Hematopoietic multipotent progenitor cell (in vitro differentiated cells): Measurements from ENCODE around the gene GDF15. TPM values are rescaled to one million over a fixed set of nuclear protein-coding genes. Genes with fewer than 3 reads are reported as not detected.
"Not testable (repeated sequence)": the region's sequence is repeated elsewhere in the genome, so short reads cannot be mapped to it uniquely, and the experiment has no call there.

ENCODE experiments used
- DNase-seq, 3 donors: peaks; one replicate each; pipeline ENCODE4 v3.0.0-alpha.2; 2011 to 2015; ENCODE audit warnings: low read depth in 2 of 3, low spot score in 2 of 3
- total RNA-seq: library from RNA; depleted of rRNA; stranded (reverse); fragments of >200 nt; gene quantifications from one replicate; pipeline ENCODE4 v1.2.3, GENCODE V29; 2012

Gene GDF15
- total RNA-seq, 1 donor = 0.27 TPM

DNA sequence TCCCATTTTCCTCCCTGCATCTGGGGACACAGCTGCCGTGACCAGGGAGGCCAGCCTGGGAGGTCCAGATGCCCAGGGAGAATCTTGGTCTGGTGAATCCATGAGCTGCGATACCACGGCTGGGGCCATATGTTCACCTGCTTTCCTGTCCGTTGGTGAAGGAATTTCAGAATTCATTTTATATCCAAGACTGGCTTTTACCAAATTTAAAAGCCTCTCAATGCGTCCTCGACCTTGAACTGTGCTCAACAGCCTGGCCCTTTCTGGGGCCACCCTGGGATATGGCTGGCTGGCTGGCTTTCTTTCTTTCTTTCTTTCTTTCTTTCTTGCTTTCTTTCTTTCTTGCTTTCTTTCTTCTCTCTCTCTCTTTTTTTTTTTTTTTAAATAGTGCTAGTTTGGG lies 22.2 kb upstream of the GDF15 start:
- DNase-seq = no peak

DNA sequence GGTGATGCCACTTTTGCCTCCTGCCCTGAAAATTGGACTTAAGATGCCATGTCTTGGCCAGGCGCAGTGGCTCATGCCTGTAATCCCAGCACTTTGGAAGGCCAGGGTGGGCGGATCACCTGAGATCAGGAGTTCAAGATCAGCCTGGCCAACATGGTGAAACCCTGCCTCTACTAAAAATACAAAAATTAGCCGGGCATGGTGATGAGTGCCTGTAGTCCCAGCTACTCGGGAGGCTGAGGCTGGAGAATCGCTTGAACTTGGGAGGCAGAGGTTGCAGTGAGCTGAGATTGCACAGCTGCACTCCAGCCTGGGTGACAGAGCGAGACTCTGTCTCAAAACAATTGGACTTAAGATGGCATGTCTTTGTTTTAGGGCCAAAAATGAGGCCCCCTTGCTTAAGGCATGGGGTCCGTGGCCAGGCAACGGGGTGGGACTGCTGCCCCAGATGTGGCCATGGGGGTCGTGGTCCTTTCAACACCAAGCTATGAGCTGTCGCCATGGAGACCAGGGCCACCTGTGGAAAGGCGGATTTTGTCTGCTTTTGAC lies 21.6 kb upstream of the GDF15 start:
- not testable (repeated sequence) for DNase-seq

DNA sequence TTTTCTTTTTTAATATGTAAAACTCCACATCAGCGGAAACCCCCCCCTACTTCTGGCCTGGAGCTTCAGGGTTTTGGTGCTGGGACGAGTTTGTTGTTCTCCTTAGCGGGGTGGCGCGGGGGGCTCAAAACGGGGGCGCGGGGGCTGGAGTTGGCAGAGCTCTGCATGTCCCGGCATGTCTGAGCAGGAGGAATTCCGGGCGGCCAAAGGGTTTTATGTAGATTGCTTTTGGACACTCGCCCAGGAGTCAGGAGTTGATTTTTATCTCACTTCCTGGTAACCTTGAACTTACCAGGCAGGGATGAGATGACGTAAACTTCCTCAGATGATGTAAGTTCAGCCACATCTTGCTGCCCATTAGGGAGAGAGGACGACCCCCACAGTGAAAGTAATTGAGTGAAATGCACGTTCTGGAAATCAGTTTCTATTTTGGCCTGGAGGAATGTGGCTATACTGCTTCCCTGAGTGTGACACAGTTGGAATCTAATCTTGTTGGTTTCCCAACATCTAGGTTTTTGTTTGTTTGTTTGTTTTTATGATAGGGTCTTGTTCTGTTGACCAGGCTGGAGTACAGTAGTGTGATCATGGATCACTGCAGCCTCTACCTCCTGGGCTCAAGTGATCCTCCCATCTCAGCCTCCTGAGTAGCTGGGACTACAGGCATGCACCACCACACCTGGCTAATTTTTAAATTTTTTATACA lies 21.0 kb upstream of the GDF15 start:
- DNase-seq = peak in 2 of 3 donors; percentile 60 to 79

DNA sequence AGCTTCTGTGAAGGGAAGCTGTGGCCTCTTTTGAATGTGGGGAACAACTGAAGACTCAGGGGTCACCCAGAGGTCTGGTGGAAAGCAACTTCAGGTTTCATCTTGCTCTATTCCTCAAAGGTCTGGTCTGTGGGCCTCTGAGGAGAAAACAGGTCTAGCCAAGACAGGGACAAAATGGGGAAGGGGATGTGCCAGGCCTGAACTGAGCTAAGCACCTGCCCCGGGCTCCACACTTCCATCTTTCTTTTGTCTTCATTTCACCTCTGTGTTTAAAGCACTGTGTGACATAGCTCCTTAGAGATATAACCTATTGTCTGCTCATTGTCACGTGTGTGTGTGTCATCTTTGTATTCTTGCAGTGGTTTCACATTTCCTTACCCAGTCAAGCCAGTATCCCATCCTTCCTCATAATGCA lies 19.9 kb upstream of the GDF15 start:
- DNase-seq = no peak

DNA sequence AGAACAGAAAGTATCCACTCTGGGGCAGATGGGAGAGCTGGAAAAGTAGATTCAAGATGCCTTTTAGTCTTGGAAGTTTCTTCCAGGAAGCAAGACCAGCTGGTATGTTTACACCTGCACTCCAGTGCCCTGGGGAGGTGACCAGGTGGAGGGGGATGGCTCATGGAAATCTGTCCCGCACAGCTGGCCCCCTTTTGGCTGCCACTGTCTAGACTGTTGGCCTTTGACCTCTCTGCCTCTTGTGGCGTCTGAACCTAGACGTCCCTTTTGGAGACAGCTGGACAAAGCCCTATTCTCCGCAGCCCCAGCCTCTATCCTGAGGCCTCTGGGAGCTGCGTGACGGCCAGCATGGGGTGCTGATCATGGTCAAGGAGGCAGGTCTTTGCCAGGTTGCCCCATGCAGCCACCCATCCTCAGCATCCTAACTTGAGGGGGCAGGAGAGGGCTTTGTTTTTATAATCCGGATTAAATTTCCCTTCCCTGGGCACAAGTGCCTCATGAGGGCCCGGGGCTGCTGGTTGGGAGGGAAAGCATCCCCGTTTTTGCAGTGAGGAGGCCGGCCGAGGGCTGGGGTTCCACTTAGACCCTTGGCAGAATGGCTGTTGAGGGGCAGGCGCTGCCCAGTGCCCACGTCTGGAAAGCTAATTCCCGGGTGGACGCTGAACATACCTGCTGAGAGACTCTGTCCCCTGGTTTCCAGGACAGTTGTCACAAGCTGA lies 17.3 kb upstream of the GDF15 start:
- no peak for DNase-seq

DNA sequence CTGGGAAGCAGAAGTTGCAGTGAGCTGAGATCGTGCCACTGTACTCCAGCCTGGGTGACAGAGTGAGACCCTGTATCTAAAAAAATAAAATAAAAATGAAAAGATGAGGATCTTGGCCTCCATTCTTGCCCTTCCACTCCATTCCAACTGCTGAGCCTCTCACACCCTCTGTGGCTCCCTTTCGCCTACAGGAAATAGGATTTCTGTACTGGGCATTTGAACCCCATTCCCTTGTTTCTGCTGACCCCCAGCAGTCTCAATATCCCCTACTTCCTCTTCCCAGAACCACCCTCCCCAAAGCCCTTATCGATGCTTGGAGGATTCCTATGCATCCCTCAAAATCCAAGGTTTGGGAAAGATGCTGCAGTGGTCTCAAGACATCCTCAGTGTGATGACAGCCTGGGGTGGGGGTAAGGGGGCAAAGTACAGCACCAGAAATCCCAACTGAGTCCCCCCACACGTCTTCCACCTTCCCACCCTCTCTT lies 12.5 kb upstream of the GDF15 start:
- no peak for DNase-seq

DNA sequence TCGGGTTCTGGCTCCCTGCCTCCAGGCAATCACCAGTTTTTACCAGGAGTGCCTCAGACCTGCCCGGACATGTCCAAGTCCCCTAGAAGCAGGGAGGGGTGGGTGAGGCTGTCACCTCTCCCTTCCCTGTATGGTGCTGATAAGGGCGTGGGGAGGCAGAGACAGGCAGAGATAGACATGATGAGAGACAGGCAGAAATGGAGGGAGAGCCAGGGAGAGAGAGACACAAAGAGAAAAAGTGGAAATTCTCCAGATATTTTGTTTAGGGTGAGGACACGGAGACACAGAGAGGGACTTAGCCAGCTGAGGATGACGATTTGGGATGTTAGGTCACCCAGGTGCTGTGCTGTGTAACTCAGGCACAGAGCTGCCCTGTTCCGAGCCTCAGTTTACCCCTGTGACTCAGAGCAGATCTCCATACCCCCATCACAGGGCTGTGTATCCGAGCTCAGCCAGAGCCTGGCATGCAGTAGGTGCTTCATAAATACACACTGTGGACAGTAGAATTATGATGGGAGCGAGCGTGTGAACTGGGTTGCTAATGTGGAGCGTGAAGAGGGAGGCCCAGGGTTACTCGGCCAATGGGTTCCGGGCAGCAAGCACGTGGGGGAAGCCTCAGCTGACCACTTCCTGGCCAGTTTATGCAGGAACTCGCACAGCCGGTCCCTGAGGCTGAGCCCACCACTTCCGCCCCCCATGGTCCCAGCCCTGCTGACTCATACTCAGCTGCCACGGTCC lies 11.9 kb upstream of the GDF15 start:
- peak in 2 of 3 donors; percentile 92 to 93 for DNase-seq

DNA sequence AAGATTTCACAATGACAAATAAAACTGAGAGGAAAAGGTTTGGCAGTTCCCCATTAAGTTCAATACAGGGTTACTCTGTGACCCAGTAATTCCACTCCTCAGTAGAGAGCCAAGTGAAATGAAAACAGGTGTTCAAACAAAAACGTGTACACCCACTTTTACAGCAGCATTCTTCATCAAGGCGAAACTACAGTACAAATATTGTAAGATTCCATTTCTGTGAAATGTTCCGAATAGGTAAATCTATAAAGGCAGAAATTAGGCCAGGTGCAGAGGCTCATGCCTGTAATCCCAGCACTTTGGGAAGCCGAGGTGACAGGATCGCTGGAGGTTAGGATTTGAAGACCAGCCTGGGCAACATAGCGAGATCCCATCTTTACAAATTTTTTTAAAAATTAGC lies 8.9 kb upstream of the GDF15 start:
- DNase-seq = no peak

DNA sequence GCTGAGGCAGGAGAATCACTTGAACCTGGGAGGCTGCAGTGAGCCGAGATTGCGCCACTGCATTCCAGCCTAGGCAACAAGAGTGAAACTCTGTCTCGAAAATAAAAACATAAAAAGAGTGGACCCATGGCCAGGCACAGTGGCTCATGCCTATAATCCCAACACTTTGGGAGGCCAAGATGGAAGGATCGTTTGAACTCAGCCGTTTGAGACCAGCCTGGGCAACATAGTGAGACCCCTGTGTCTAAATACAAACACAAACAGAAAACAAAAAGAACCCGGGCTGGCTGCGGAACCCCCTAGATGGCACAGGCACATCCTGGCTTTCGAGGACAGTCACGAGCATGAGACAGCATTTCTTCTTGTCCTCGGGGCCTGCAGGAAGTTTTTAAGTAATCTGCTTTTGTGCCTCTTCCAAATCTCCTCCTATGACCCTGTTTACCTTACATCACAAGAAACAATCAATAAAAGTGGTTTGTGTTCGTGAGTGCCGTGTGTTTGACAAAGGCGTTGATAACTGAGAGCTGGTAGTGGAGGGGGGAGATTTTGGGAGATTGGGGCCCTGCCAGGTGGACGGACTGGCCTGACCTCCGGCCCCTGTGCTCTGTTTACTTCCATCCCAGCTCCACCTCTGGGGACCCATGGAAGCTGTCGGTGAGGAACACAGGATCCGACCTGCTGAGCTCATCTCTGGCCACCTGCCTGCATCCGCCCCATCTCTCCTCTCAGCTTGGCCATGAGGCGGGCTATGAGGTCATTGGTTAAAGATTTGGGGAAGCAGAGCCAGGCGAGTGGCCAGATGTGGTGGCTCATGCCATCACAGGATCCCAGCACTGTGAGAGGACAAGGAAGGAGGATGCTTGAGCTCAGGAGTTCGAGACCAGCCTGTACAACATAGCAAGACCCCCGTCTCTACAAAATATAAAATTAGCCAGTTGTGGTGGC lies 5.9 kb upstream of the GDF15 start:
- DNase-seq = peak in 1 of 3 donors; percentile 56

DNA sequence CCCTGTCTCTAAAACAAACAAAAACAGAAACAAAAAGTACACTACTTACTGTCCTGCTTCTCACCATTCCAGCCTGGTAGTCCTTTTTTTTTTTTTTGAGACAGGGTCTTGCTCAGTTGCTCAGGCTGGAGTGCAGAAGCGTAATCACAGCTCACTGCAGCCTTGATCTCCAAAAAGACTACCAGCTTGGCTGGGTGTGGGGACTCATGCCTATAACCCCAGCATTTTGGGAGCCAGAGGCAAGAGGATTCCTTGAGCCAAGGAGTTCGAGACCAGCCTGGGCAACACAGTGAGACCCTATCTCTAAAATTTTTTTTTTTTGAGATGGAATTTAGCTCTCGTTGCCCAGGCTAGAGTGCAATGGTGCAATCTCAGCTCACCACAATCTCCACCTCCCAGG lies 5.1 kb upstream of the GDF15 start:
- DNase-seq = no peak

DNA sequence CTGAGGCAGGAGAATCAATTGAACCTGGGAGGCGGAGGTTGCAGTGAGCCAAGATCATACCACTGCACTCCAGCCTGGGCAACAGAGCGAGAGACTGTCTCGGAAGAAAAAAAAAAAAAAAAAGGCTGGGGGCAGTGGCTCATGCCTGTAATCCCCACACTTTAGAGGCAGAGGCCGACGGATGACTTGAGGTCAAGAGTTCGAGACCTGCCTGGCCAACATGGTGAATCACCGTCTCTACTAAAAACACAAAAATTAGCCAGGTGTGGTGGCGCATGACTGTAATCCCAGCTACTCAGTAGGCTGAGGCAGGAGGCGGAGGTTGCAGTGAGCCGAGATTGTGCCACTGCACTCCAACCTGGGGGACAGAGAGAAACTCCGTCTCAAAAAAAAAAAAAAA lies 2.3 kb upstream of the GDF15 start:
- DNase-seq = not testable (repeated sequence)

DNA sequence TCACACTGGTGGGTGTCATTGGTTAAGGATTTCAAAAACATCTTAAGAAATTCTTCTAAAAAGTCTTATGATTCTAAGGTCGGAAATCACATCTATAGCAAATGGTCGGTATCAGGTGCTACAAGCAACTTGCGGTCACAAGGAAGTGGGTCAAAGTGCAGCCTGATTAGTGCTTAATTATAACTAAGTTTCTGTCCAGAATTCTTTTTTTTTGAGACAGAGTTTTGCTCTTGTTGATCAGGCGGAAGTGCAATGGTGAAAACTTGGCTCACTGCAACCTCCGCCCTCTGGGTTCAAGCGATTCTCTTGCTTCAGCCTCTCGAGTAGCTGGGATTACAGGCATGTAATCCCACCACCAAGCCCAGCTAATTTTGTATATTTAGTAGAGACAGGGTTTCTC lies 1.2 kb upstream of the GDF15 start:
- no peak for DNase-seq

DNA sequence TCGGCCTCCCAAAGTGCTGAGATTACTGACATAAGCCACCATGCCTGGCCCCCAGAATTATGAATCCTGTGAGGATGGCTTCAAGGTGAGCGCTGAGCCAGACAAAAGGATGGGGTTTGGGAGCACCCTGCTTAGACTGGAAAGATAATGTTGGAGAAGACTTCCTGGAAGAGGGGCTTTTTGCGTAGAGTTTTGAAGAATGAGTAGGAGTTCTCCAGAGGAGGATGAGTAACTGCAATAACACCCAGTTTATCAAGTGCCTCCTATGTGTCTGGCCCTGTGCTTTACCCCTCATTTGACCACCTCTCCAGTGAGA lies 641 bp upstream of the GDF15 start:
- DNase-seq = no peak

DNA sequence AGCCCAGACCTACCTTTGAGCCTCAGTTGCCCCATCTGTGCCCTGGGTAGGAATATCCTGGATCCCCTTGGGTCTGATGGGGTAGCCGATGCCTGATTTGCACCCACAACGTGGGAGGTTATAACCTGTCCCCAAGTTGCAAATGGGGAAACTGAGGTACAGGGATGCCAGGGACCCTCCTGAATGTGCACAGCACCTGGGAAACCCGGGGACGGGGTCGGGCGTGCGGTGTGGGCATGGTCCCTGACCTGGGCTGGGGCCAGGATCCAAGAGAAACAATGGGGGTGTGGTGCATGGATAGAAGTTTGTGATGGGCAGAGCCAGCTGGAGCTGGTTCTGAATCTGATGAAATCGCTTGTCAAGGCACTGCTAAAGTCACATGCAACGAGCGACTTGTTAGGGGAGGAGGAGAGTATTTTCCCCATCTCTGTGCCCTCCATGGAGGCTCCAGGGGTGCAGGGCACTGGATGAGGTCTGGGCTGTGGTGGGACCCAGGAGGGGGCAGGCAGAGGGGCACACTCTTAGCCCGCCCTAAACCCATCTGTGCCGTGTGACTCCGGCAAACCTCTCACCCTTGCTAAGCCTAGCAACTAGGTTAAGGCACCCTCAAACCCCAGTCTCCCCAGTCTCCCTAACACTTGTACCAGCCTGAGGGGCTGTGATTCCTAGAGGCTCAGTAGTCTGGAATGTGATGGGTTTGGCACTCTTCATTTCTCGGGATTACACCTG lies 749 bp downstream of the GDF15 start:
- no peak for DNase-seq

DNA sequence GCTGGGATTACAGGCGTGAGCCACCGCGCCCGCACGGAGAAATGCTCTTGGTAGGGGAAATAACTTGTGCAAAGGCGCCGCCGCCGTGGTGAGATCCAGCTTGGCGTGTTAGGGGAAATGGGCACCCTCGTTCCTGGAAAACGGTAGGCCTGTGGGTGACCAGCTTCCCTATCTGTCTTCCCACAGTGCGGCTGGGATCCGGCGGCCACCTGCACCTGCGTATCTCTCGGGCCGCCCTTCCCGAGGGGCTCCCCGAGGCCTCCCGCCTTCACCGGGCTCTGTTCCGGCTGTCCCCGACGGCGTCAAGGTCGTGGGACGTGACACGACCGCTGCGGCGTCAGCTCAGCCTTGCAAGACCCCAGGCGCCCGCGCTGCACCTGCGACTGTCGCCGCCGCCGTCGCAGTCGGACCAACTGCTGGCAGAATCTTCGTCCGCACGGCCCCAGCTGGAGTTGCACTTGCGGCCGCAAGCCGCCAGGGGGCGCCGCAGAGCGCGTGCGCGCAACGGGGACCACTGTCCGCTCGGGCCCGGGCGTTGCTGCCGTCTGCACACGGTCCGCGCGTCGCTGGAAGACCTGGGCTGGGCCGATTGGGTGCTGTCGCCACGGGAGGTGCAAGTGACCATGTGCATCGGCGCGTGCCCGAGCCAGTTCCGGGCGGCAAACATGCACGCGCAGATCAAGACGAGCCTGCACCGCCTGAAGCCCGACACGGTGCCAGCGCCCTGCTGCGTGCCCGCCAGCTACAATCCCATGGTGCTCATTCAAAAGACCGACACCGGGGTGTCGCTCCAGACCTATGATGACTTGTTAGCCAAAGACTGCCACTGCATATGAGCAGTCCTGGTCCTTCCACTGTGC lies 2.4 kb downstream of the GDF15 start:
- peak; percentile 81 to 84 (median 81) for DNase-seq

DNA sequence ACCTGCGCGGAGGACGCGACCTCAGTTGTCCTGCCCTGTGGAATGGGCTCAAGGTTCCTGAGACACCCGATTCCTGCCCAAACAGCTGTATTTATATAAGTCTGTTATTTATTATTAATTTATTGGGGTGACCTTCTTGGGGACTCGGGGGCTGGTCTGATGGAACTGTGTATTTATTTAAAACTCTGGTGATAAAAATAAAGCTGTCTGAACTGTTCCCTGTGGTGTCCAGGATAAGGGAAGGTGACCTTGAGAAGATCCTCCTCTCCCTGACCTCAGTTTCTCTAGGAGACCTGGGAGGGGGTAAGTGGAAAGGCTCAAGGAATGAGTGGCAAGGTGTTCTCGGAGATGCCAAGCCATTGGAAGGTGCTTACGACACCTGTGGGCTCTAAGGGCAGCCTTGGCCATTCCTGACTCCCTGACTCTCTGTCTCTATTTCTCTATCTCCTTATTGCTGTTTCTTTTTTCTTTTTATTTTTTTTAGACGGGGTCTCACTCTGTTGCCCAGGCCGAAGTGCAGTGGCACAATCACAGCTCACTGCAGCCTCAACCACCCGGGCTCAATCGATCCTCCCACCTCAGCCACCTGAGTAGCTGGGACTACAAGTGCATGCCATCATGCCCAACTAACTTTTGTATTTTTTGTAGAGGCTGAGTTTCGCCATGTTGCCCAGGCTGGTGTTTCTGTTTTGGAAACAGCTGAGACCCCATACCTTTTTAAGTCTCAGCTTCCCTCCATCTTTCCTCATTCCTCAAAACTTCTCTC lies 3.2 kb downstream of the GDF15 start:
- no peak for DNase-seq

DNA sequence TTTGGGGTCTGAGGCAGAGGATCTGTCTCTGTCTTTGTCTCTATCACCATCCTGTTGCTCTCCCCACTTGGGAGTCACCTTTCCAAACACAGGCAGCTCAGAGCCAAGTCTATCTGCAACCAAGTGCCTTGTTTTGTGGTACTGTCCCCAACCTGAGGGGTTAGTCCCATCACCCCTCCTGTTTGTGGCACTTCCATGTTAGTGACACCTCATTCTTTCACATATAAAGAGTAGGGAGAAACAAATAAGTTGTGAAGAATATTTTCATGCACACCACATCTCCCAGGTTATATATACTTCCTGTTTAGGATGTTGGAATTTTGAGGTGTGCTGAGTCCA lies 3.7 kb downstream of the GDF15 start:
- no peak for DNase-seq
